Umbilical cord (tissue), 2 donors: ENCODE results near the gene STAT2. TPM values are rescaled to one million over a fixed set of nuclear protein-coding genes. Genes with fewer than 3 reads are reported as not detected.
"Not testable (repeated sequence)": the region's sequence is repeated elsewhere in the genome, so short reads cannot be mapped to it uniquely, and the experiment has no call there.

Source experiments
- DNase-seq: peaks from one replicate; pipeline ENCODE4 v3.0.0-alpha.2; 2015; ENCODE audit warnings: low spot score
- total RNA-seq: library from RNA; depleted of rRNA; stranded (reverse); fragments of >200 nt; gene quantifications from one replicate; pipeline ENCODE4 v1.2.3, GENCODE V29; 2014; ENCODE audit warnings: low replicate concordance; ENCODE audit not compliant: insufficient read depth

The STAT2 gene
- total RNA-seq, 1 donor from 2014 or later = 122 TPM

GRCh38 chr12:56362130-56363059, 2.5 kb upstream of the STAT2 start, which contains the start of gene APOF:
APOF (minus strand) TSS chr12:56362857; CDS start chr12:56362745, 112 bp downstream.
- DNase-seq = no peak

GRCh38 chr12:56361487-56362129, 1.7 kb upstream of the STAT2 start:
- DNase-seq = no peak

- DNase-seq = peak; percentile 65
Observed at GRCh38 chr12:56358836-56359532, 923 bp downstream of the STAT2 start.

GRCh38 chr12:56351325-56351724, 8.6 kb downstream of the STAT2 start:
- DNase-seq = no peak

- no peak for DNase-seq
Observed at GRCh38 chr12:56350662-56351061, 9.2 kb downstream of the STAT2 start.

GRCh38 chr12:56348776-56349175, 11.1 kb downstream of the STAT2 start:
- DNase-seq = no peak

GRCh38 chr12:56347255-56347654, 12.7 kb downstream of the STAT2 start:
- DNase-seq = not testable (repeated sequence)

GRCh38 chr12:56346675-56347074, 13.2 kb downstream of the STAT2 start:
- peak; percentile 43 for DNase-seq

GRCh38 chr12:56342290-56342689, 17.6 kb downstream of the STAT2 start:
- not testable (repeated sequence) for DNase-seq

- no peak for DNase-seq
Observed at GRCh38 chr12:56341616-56342015, 18.3 kb downstream of the STAT2 start.

- DNase-seq = no peak
Observed at GRCh38 chr12:56339158-56339422, 20.8 kb downstream of the STAT2 start.

- no peak for DNase-seq
Observed at GRCh38 chr12:56338308-56339157, 21.4 kb downstream of the STAT2 start, which contains the start of gene IL23A. IL23A (plus strand) TSS chr12:56338884; CDS start chr12:56339045, 161 bp downstream.

GRCh38 chr12:56337753-56338251, 22.1 kb downstream of the STAT2 start:
- no peak for DNase-seq

- no peak for DNase-seq
Observed at GRCh38 chr12:56336361-56337167, 23.3 kb downstream of the STAT2 start.

- not testable (repeated sequence) for DNase-seq
Observed at GRCh38 chr12:56335527-56335926, 24.4 kb downstream of the STAT2 start.

- DNase-seq = no peak
Observed at GRCh38 chr12:56334490-56334793, 25.5 kb downstream of the STAT2 start.

- DNase-seq = peak; percentile 99
Observed at GRCh38 chr12:56333679-56334489, 26.0 kb downstream of the STAT2 start, which contains the start of gene PAN2. PAN2 (minus strand) TSS chr12:56334000; CDS start chr12:56333094, 906 bp downstream.

- DNase-seq = no peak
Observed at GRCh38 chr12:56333197-56333678, 26.7 kb downstream of the STAT2 start.

- DNase-seq = no peak
Observed at GRCh38 chr12:56332512-56333196, 27.3 kb downstream of the STAT2 start.
